ENCODE measurements around the gene FNDC11. TPM values are rescaled to one million over a fixed set of nuclear protein-coding genes. Genes with fewer than 3 reads are reported as not detected.

Gene FNDC11
- total RNA-seq, 1 experiment from 2014 or later: not detected

GRCh38 chr20:63579017-63579694, 25.2 kb downstream of the FNDC11 start:
- DNase-seq (ENCODE audit: low read depth): no peak

GRCh38 chr20:63580796-63581461, 27.0 kb downstream of the FNDC11 start:
- peak; percentile 76 for DNase-seq (ENCODE audit: low read depth)

GRCh38 chr20:63582382-63583063, 28.6 kb downstream of the FNDC11 start:
- DNase-seq (ENCODE audit: low read depth): no peak

- no peak for DNase-seq (ENCODE audit: low read depth)
These were observed 31.9 kb downstream of the FNDC11 start for GRCh38 chr20:63585616-63586565.

GRCh38 chr20:63586797-63587196, 32.8 kb downstream of the FNDC11 start:
- DNase-seq (ENCODE audit: low read depth): no peak

- no peak for DNase-seq (ENCODE audit: low read depth)
These were observed 33.3 kb downstream of the FNDC11 start for GRCh38 chr20:63587256-63587655.

- DNase-seq (ENCODE audit: low read depth): no peak
These were observed 34.0 kb downstream of the FNDC11 start for GRCh38 chr20:63587776-63588591.

GRCh38 chr20:63588641-63589041, 34.7 kb downstream of the FNDC11 start:
- DNase-seq (ENCODE audit: low read depth): no peak

GRCh38 chr20:63589261-63590217, 35.6 kb downstream of the FNDC11 start:
- no peak for DNase-seq (ENCODE audit: low read depth)

GRCh38 chr20:63590218-63591146, 36.5 kb downstream of the FNDC11 start:
- DNase-seq (ENCODE audit: low read depth): no peak

- no peak for DNase-seq (ENCODE audit: low read depth)
These were observed 37.2 kb downstream of the FNDC11 start for GRCh38 chr20:63591147-63591533.

- DNase-seq (ENCODE audit: low read depth): no peak
These were observed 37.9 kb downstream of the FNDC11 start for GRCh38 chr20:63591786-63592355.

- DNase-seq (ENCODE audit: low read depth): no peak
These were observed 38.7 kb downstream of the FNDC11 start for GRCh38 chr20:63592661-63593060.

- DNase-seq (ENCODE audit: low read depth): peak; percentile 81
These were observed 40.1 kb downstream of the FNDC11 start for GRCh38 chr20:63594043-63594561.

- DNase-seq (ENCODE audit: low read depth): no peak
These were observed 41.6 kb downstream of the FNDC11 start for GRCh38 chr20:63595416-63596127.

- DNase-seq (ENCODE audit: low read depth): no peak
These were observed 42.5 kb downstream of the FNDC11 start for GRCh38 chr20:63596423-63596822.

Measured in M059J (cell line).